ENCODE results near the gene DNAH9. TPM values are rescaled to one million over a fixed set of nuclear protein-coding genes. Genes with fewer than 3 reads are reported as not detected.

The DNAH9 gene
- total RNA-seq, 4 donors from 2014 or later, result 0.41 to 1.9 (median 0.79) TPM; not detected in 1

- Histone ChIP-seq H3K9me3 (no peaks in the 10 kb centered on the region), H3K4me3 (no peak overlapping the region), H3K27me3 (no peaks in the 10 kb centered on the region), H3K4me1 (no peaks in the 10 kb centered on the region), H3K27ac (no peak overlapping the region), H3K36me3 (no peaks in the 10 kb centered on the region)
- intact Hi-C loops (cut with DNase I; ENCODE audit: low total_unique reads) (no loop called here), in situ Hi-C loops (cut with MboI; ENCODE audit: low pct_ligation_motif_present in 1 of 4, low pct_unique_long_range_greater_than_20kb in 1 of 4, low sequenced_read_pairs in 3 of 4) (loop anchor here in 1 of 4 donors (25.0 kb wide), 2 partner anchors 88 to 1013 kb away; no protein-coding TSS in a partner anchor)
- TF ChIP-seq POLR2AphosphoS5 (IDR thresholded peaks at IDR 0.05) (no peak), POLR2A (IDR thresholded peaks at IDR 0.05) (no peak), CTCF (IDR thresholded peaks at IDR 0.05) (no peak)
- WGBS, 2 donors (ENCODE audit: low coverage in 1 of 2), result 69 to 80% methylated on average over 3 of the region's 3 CpGs
- no peak for DNase-seq
Measured at GRCh38 chr17:11900655-11901054, 302.4 kb downstream of the DNAH9 start.

DNA sequence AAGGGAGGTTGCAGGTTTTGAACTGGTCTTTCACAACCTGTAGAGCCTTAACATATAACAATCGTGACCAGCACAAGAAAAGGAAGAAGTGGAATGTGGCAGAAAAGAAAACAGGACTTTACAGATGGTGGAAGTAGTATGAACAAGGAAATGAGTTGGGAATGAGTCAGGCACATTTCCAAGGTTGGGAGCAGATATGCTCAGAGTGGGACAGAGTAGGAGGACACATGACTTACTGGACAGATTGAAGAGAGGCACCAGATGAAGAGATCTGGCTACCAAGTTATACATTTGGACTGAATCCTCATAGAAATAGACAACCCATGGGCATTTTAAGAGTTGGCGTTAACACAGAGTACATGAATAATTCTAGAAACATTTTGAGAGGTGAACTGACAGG lies 303.7 kb downstream of the DNAH9 start:
- no peaks in the 10 kb centered on the region for H3K36me3 ChIP-seq
- H3K4me3 ChIP-seq, result no peak overlapping the region
- TF ChIP-seq EP300 (IDR thresholded peaks at IDR 0.05; ENCODE audit: low read depth) (no peak), POLR2A (IDR thresholded peaks at IDR 0.05) (no peak), CTCF (IDR thresholded peaks at IDR 0.05) (no peak), POLR2AphosphoS5 (IDR thresholded peaks at IDR 0.05) (no peak)
- WGBS, 2 donors (ENCODE audit: low coverage in 1 of 2), result 90 to 94% methylated on average over 2 of the region's 2 CpGs
- no peaks in the 10 kb centered on the region for H3K27me3 ChIP-seq
- in situ Hi-C loops (cut with MboI; ENCODE audit: low pct_ligation_motif_present in 1 of 4, low pct_unique_long_range_greater_than_20kb in 1 of 4, low sequenced_read_pairs in 3 of 4), result loop anchor here in 1 of 4 donors (25.0 kb wide), 2 partner anchors 90 to 1015 kb away; no protein-coding TSS in a partner anchor
- H3K4me1 ChIP-seq, result no peaks in the 10 kb centered on the region
- intact Hi-C loops (cut with DNase I; ENCODE audit: low total_unique reads), result no loop called here
- no peak overlapping the region for H3K27ac ChIP-seq
- H3K9me3 ChIP-seq, result no peaks in the 10 kb centered on the region
- no peak for DNase-seq

GRCh38 chr17:11908711-11909146 lies 310.5 kb downstream of the DNAH9 start:
- DNase-seq, result no peak
- WGBS, 2 donors (ENCODE audit: low coverage in 1 of 2), result 65 to 71% methylated on average over 3 to 7 of the region's 7 CpGs
- Histone ChIP-seq H3K4me1 (no peaks in the 10 kb centered on the region), H3K4me3 (no peak overlapping the region), H3K9me3 (peaks cover 11 to 13% of the 10 kb centered on the region in 2 donors), H3K27me3 (no peaks in the 10 kb centered on the region), H3K27ac (no peak overlapping the region), H3K36me3 (no peaks in the 10 kb centered on the region)
- intact Hi-C loops (cut with DNase I; ENCODE audit: low total_unique reads) (no loop called here), in situ Hi-C loops (cut with MboI; ENCODE audit: low pct_ligation_motif_present in 1 of 4, low pct_unique_long_range_greater_than_20kb in 1 of 4, low sequenced_read_pairs in 3 of 4) (loop anchor here in 1 of 4 donors (25.0 kb wide), 2 partner anchors 96 to 1021 kb away; no protein-coding TSS in a partner anchor)
- TF ChIP-seq POLR2A (IDR thresholded peaks at IDR 0.05), result no peak
- TF ChIP-seq POLR2AphosphoS5 (IDR thresholded peaks at IDR 0.05), result no peak
- TF ChIP-seq EP300 (IDR thresholded peaks at IDR 0.05; ENCODE audit: low read depth), result no peak
- TF ChIP-seq CTCF (IDR thresholded peaks at IDR 0.05), result no peak

DNA sequence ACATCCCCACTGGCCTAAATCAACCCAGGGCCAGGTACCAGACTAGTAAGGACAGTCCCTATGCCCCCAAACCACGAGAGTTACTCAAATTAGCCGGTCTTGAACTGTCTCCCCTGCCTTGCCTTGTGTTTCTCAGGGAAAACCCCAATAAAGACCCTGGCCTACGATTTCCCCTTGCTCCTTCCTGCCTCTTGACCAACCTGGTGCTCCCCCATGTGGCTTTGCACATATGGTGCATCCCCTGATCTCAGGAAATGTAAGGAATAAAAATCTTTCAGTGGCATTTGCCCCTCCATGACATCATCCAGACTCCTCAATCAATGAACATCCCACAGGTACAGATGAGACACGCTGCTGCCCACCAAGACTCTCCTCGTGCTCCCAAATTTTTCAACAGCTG lies 311.1 kb downstream of the DNAH9 start:
- Histone ChIP-seq H3K9me3 (peaks cover 11 to 13% of the 10 kb centered on the region in 2 donors), H3K36me3 (no peaks in the 10 kb centered on the region), H3K4me1 (no peaks in the 10 kb centered on the region), H3K27ac (no peak overlapping the region), H3K27me3 (no peaks in the 10 kb centered on the region), H3K4me3 (no peak overlapping the region)
- 61 to 70% methylated on average over 2 to 5 of the region's 5 CpGs for WGBS, 2 donors (ENCODE audit: low coverage in 1 of 2)
- TF ChIP-seq EP300 (IDR thresholded peaks at IDR 0.05; ENCODE audit: low read depth) (no peak), CTCF (IDR thresholded peaks at IDR 0.05) (no peak), POLR2AphosphoS5 (IDR thresholded peaks at IDR 0.05) (no peak), POLR2A (IDR thresholded peaks at IDR 0.05) (no peak)
- in situ Hi-C loops (cut with MboI; ENCODE audit: low pct_ligation_motif_present in 1 of 4, low pct_unique_long_range_greater_than_20kb in 1 of 4, low sequenced_read_pairs in 3 of 4) (loop anchor here in 1 of 4 donors (25.0 kb wide), 2 partner anchors 97 to 1022 kb away; no protein-coding TSS in a partner anchor), intact Hi-C loops (cut with DNase I; ENCODE audit: low total_unique reads) (no loop called here)
- DNase-seq, result no peak
